ENCODE data around the gene AGAP1. TPM values are rescaled to one million over a fixed set of nuclear protein-coding genes. Genes with fewer than 3 reads are reported as not detected.
A peak's percentile ranks its signal among the peaks of the same experiment; 100 is the strongest.

Gene AGAP1
- total RNA-seq, 1 donor from 2014 or later, result 39.0 TPM

DNA sequence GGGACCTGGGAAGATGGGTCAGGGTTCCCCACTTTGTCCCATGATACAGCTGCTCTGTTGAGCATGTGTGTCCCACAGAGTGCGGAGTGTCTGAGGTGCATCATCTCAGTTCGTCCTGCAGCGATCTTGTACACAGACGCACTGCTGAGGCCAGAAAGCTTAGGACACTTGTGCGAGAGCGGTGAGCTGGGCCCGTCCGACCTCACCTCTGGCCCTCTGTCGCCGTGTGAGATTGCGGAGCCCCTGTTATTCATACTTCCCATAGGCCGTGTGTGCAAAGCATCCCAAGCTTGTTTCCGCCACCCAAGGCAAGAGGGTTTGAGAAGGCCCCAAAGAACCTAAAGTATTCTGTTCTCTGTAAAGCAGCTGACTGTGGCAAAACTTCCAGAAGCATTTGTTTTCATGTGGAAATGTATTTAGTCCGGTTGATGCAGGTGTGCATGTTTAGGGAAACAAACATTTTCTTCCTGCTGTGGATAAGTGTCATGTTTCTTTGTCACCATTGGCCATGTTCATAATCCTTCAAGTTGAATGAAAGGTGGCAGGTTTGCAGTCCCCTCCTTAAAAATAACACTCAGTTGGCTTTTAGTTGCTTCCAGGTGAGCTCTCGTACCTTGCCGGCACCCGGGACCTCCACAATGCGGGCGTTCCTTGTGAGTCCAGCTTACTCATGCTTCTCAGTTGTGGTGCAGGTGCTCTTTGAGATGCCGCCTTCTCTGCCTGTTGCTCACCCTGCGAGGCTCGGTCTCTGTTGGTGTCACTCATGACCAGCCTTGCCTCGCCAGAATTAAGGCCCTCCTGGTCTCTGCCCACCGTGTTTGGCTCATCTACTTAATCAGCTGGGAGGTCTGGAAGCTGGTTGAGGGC, 5.3 kb downstream of the AGAP1 start:
- H3K4me1 Mint-ChIP-seq (ENCODE audit: low read depth), result peaks cover 45% of the 10 kb centered on the region
- H3K27ac Mint-ChIP-seq (ENCODE audit: unreplicated experiment), result no peak overlapping the region
- TF ChIP-seq, protein P1, sequence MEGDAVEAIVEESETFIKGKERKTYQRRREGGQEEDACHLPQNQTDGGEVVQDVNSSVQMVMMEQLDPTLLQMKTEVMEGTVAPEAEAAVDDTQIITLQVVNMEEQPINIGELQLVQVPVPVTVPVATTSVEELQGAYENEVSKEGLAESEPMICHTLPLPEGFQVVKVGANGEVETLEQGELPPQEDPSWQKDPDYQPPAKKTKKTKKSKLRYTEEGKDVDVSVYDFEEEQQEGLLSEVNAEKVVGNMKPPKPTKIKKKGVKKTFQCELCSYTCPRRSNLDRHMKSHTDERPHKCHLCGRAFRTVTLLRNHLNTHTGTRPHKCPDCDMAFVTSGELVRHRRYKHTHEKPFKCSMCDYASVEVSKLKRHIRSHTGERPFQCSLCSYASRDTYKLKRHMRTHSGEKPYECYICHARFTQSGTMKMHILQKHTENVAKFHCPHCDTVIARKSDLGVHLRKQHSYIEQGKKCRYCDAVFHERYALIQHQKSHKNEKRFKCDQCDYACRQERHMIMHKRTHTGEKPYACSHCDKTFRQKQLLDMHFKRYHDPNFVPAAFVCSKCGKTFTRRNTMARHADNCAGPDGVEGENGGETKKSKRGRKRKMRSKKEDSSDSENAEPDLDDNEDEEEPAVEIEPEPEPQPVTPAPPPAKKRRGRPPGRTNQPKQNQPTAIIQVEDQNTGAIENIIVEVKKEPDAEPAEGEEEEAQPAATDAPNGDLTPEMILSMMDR (IDR thresholded peaks at IDR 0.05), result no peak
- peaks cover 1% of the 10 kb centered on the region for H3K36me3 Mint-ChIP-seq (ENCODE audit: low read depth)
- no peak overlapping the region for H3K4me3 Mint-ChIP-seq (ENCODE audit: unreplicated experiment)
- no peak for DNase-seq (ENCODE audit: low spot score)
- H3K9me3 Mint-ChIP-seq (ENCODE audit: low read depth), result no peaks in the 10 kb centered on the region
- H3K27me3 Mint-ChIP-seq (ENCODE audit: low read depth), result no peaks in the 10 kb centered on the region

DNA sequence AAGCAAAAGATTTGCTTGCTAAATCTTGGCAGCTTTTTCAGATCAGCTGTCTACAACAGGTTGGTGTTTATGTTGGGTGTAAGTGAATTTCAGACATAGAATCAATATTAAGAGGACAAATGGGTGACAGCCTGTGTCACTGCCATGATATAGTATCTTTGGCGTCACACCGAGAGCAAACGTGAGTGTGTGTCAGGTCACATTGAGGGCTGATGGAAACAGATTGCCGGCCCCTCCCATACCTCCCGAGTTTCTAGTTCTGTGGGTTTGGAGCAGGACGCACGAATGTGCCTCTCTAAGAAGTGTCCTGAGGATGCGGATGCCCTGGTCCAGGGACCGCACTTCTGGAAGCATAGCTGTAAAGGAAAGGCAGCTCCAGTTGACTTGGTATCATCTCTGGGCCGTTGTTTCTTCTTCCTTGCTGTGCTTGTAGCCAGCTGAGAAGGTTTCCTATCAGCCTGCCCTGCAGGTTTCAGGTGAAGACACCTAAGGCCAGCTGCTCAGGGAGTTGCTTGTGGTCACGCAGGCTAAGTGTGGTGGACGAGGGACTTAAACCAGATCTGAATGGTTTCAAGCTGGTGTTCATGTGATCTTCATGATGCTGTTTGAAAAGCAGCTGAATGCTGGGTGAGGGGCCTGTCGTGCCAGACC, 6.4 kb downstream of the AGAP1 start:
- no peak for DNase-seq (ENCODE audit: low spot score)
- Mint-ChIP-seq H3K27ac (ENCODE audit: unreplicated experiment) (no peak overlapping the region), H3K36me3 (ENCODE audit: low read depth) (peaks cover 1% of the 10 kb centered on the region), H3K27me3 (ENCODE audit: low read depth) (no peaks in the 10 kb centered on the region), H3K9me3 (ENCODE audit: low read depth) (no peaks in the 10 kb centered on the region), H3K4me3 (ENCODE audit: unreplicated experiment) (no peak overlapping the region), H3K4me1 (ENCODE audit: low read depth) (peaks cover 47% of the 10 kb centered on the region)
- TF ChIP-seq, protein P1 (IDR thresholded peaks at IDR 0.05), result no peak

DNA sequence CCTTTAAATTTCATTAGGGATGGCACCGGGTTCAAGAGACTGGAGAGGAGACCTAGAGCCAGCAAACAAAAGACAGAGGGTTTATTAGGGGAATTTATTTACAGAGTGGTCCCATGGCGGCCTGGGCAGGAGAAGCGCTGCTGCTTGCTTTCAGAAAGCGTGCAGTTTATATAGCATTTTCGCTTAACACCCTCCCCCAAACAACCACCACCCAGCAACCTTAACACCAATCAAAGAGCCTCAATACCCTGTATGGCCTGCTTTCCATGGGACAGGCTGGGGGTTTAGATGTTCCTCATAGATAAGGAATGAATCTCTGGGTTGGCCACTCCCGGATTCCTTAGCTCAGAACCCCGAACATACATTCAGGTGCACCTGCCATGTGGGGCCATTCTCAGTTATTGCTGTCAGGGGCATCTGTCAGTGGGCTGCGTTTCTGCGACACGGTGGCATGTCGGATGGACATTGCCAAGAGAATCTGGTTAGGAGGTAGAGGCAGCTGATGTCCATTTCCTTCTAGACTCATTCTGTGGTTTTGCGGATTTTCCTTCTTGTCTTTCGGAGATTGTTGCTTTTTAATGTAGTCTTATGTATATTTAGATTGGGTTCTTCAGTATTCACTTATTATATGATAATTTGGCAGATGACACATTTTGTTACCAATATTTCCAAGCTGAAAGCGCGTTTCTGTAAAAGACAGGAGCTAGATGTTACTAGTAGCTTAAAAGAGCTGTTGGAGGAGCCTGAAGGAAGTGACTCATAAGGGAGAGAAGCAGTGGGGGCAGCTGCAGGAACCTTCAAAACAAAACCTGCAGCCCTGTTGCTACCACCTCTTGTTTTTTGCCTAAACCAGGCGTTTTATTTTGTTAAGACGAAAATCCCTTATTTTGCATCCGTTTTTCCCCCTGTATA, 7.2 kb downstream of the AGAP1 start:
- Mint-ChIP-seq H3K4me1 (ENCODE audit: low read depth) (peaks cover 41% of the 10 kb centered on the region), H3K27me3 (ENCODE audit: low read depth) (no peaks in the 10 kb centered on the region), H3K36me3 (ENCODE audit: low read depth) (peaks cover 1% of the 10 kb centered on the region), H3K27ac (ENCODE audit: unreplicated experiment) (peak overlapping the region; percentile 79), H3K9me3 (ENCODE audit: low read depth) (no peaks in the 10 kb centered on the region), H3K4me3 (ENCODE audit: unreplicated experiment) (peak overlapping the region; percentile 13)
- TF ChIP-seq, protein P1 (IDR thresholded peaks at IDR 0.05), result no peak
- no peak for DNase-seq (ENCODE audit: low spot score)

DNA sequence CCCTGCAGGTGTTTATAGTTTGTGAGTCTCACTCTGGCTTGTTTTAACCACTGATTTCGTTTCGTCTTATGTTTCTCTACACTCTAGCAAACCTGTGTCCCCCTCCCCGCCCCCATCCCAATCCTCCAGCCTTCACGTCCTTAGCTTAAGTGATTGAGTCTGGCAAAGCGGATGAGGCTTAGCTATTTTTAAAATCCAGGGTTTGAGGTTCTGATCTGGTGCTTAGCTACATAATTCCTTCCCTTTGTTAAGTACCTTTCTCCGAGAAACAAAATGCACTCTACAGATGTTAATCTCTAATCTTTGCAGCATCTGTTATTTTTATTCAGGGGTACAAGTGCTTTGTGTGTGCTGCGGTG, 7.8 kb downstream of the AGAP1 start:
- DNase-seq (ENCODE audit: low spot score), result no peak
- H3K4me1 Mint-ChIP-seq (ENCODE audit: low read depth), result peaks cover 39% of the 10 kb centered on the region
- peak overlapping the region; percentile 13 for H3K4me3 Mint-ChIP-seq (ENCODE audit: unreplicated experiment)

More for the DNA sequence above, 7.8 kb downstream of the AGAP1 start:
- H3K9me3 Mint-ChIP-seq (ENCODE audit: low read depth), result no peaks in the 10 kb centered on the region
- H3K36me3 Mint-ChIP-seq (ENCODE audit: low read depth), result peaks cover 1% of the 10 kb centered on the region
- TF ChIP-seq, protein P1 (IDR thresholded peaks at IDR 0.05), result no peak
- peak overlapping the region; percentile 79 for H3K27ac Mint-ChIP-seq (ENCODE audit: unreplicated experiment)
- H3K27me3 Mint-ChIP-seq (ENCODE audit: low read depth), result no peaks in the 10 kb centered on the region
